MM.1S (cell line): Measurements from ENCODE around the gene CYTH1.

Source experiments
- CTCF ChIP-seq: fragments of 300-600 bp; sonication (generic); IDR thresholded peaks from 2 replicates; pipeline ENCODE4 v1.5.1; 2016; ENCODE audit warnings: antibody characterized with exemption, low read length, mixed read lengths
- EZH2 ChIP-seq: fragments of 300-600 bp; sonication (generic); optimal IDR thresholded peaks from 2 replicates; pipeline ENCODE3; 2017; ENCODE audit warnings: low read depth, mild to moderate bottlenecking, antibody characterized with exemption, low read length, mixed read lengths
- EZH2phosphoT487 ChIP-seq: fragments of 300-600 bp; sonication (generic); IDR thresholded peaks from 2 replicates; pipeline ENCODE4 v1.6.1; 2018; ENCODE audit warnings: antibody characterized with exemption, low read length

DNA sequence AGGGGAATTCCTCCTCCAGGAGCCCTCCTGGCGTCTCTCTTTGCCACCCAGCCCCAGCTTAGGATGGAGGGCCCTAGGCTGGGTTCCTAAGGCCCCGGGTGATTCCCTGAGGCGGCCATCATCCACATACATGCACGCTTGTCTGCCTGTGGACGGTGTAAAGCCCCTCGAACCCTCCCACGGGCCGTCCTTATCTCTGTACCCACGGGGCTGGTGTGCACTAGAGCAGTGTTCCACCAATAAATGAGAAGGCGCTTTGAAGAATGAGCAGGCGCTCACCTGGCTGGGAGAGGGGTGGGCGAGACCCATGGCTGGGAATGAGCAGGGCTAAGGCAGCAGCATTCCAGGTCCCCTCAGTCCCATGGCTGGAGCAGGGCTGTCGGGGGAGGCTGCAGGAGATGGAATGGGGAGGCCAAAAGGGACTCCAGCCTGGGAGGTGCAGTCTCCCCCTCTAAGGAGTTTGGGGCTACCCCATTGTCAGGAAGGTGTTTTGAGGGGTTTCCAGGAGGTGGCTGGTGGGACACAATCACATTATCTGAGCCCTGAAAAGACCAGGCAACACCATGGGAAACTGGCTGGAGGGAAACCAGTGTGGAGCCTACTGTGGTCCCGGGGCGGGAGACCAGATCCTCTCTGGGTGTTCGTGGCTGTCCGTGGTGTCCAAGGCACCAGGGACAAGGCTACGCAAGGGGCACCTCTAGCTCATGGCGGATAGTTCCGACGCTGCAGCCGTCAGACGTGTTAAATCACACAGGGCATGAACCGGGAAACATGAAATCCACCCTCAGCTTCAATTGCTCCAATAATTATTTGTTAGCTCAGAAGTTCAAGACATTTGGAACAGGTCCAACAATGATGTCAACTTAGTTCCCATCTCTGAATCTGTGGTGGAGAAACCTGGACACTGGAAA, 117.3 kb downstream of the CYTH1 start:
- TF ChIP-seq CTCF = no peak
- no peak for TF ChIP-seq EZH2
- TF ChIP-seq EZH2phosphoT487 = no peak
